Measurements from ENCODE around the gene C14orf93. TPM values are rescaled to one million over a fixed set of nuclear protein-coding genes. Genes with fewer than 3 reads are reported as not detected.

The C14orf93 gene
- polyA plus RNA-seq = 1 to 10 TPM; 4.7 to 6.1 TPM

- Histone ChIP-seq H3K27me3 (ENCODE audit: control insufficient read depth in 1 of 2, insufficient read depth in 2 of 2, low read length in 2 of 2) (no peaks in the 10 kb centered on the region), H3K4me3 (ENCODE audit: low read depth in 1 of 2, low read length in 2 of 2) (peak within 1 kb of the TSS; percentile 61 to 62), H3K4me1 (ENCODE audit: control insufficient read depth in 2 of 2, insufficient read depth in 2 of 2, low read length in 1 of 2) (no peaks in the 10 kb centered on the region), H3K36me3 (ENCODE audit: control insufficient read depth in 2 of 2, insufficient read depth in 2 of 2, low read length in 1 of 2) (no peaks in the 10 kb centered on the region), H3K27ac (ENCODE audit: low read depth in 2 of 2, low read length in 1 of 2) (peak within 1 kb of the TSS; percentile 87 to 94), H3K9me3 (ENCODE audit: control insufficient read depth in 2 of 2, insufficient read depth in 1 of 2, low read depth in 1 of 2, low read length in 1 of 2) (no peaks in the 10 kb centered on the region)
- WGBS, 2 donors = 1 to 2% methylated on average over 39 to 40 of the region's 40 CpGs
Observed at GRCh38 chr14:23009939-23010726, at the start of gene C14orf93. C14orf93 (minus strand) TSS chr14:23010143; CDS start chr14:22999023, 11,120 bp downstream.

GRCh38 chr14:23058654-23059504 is 48.9 kb upstream of the C14orf93 start:
- 86 to 90% methylated on average over 26 to 32 of the region's 32 CpGs for WGBS, 2 donors
- Histone ChIP-seq H3K27me3 (ENCODE audit: control insufficient read depth in 1 of 2, insufficient read depth in 2 of 2, low read length in 2 of 2) (no peaks in the 10 kb centered on the region), H3K4me3 (ENCODE audit: low read depth in 1 of 2, low read length in 2 of 2) (no peak overlapping the region), H3K36me3 (ENCODE audit: control insufficient read depth in 2 of 2, insufficient read depth in 2 of 2, low read length in 1 of 2) (peaks cover 12 to 42% of the 10 kb centered on the region in 2 donors), H3K9me3 (ENCODE audit: control insufficient read depth in 2 of 2, insufficient read depth in 1 of 2, low read depth in 1 of 2, low read length in 1 of 2) (no peaks in the 10 kb centered on the region), H3K27ac (ENCODE audit: low read depth in 2 of 2, low read length in 1 of 2) (no peak overlapping the region), H3K4me1 (ENCODE audit: control insufficient read depth in 2 of 2, insufficient read depth in 2 of 2, low read length in 1 of 2) (peaks cover 0 to 13% of the 10 kb centered on the region in 2 donors)

- Histone ChIP-seq H3K4me1 (ENCODE audit: control insufficient read depth in 2 of 2, insufficient read depth in 2 of 2, low read length in 1 of 2) (peaks cover 0 to 13% of the 10 kb centered on the region in 2 donors), H3K36me3 (ENCODE audit: control insufficient read depth in 2 of 2, insufficient read depth in 2 of 2, low read length in 1 of 2) (peaks cover 6 to 35% of the 10 kb centered on the region in 2 donors), H3K9me3 (ENCODE audit: control insufficient read depth in 2 of 2, insufficient read depth in 1 of 2, low read depth in 1 of 2, low read length in 1 of 2) (no peaks in the 10 kb centered on the region), H3K4me3 (ENCODE audit: low read depth in 1 of 2, low read length in 2 of 2) (peak overlapping the region; percentile 63 to 78), H3K27me3 (ENCODE audit: control insufficient read depth in 1 of 2, insufficient read depth in 2 of 2, low read length in 2 of 2) (no peaks in the 10 kb centered on the region), H3K27ac (ENCODE audit: low read depth in 2 of 2, low read length in 1 of 2) (peak overlapping the region; percentile 67 to 81)
- WGBS, 2 donors = 1% methylated on average over 50 to 51 of the region's 51 CpGs
Observed at GRCh38 chr14:23057757-23058653, 48.1 kb upstream of the C14orf93 start.

- H3K9me3 ChIP-seq (ENCODE audit: control insufficient read depth in 2 of 2, insufficient read depth in 1 of 2, low read depth in 1 of 2, low read length in 1 of 2) = no peaks in the 10 kb centered on the region
- peak within 1 kb of the TSS; percentile 67 to 81 for H3K27ac ChIP-seq (ENCODE audit: low read depth in 2 of 2, low read length in 1 of 2)
- 2 to 3% methylated on average over 51 to 73 of the region's 73 CpGs for WGBS, 2 donors
- H3K4me1 ChIP-seq (ENCODE audit: control insufficient read depth in 2 of 2, insufficient read depth in 2 of 2, low read length in 1 of 2) = peaks cover 0 to 12% of the 10 kb centered on the region in 2 donors
- no peaks in the 10 kb centered on the region for H3K27me3 ChIP-seq (ENCODE audit: control insufficient read depth in 1 of 2, insufficient read depth in 2 of 2, low read length in 2 of 2)
- H3K36me3 ChIP-seq (ENCODE audit: control insufficient read depth in 2 of 2, insufficient read depth in 2 of 2, low read length in 1 of 2) = peaks cover 6 to 27% of the 10 kb centered on the region in 2 donors
- peak within 1 kb of the TSS; percentile 63 to 78 for H3K4me3 ChIP-seq (ENCODE audit: low read depth in 1 of 2, low read length in 2 of 2)
Observed at GRCh38 chr14:23056956-23057756, 47.2 kb upstream of the C14orf93 start, which contains the start of gene CDH24. CDH24 (minus strand) TSS chr14:23057520; CDS start chr14:23055733, 1,787 bp downstream.

- Histone ChIP-seq H3K27me3 (ENCODE audit: control insufficient read depth in 1 of 2, insufficient read depth in 2 of 2, low read length in 2 of 2) (no peaks in the 10 kb centered on the region), H3K27ac (ENCODE audit: low read depth in 2 of 2, low read length in 1 of 2) (no peak overlapping the region), H3K9me3 (ENCODE audit: control insufficient read depth in 2 of 2, insufficient read depth in 1 of 2, low read depth in 1 of 2, low read length in 1 of 2) (no peaks in the 10 kb centered on the region), H3K36me3 (ENCODE audit: control insufficient read depth in 2 of 2, insufficient read depth in 2 of 2, low read length in 1 of 2) (peaks cover 4 to 24% of the 10 kb centered on the region in 2 donors), H3K4me1 (ENCODE audit: control insufficient read depth in 2 of 2, insufficient read depth in 2 of 2, low read length in 1 of 2) (peaks cover 0 to 10% of the 10 kb centered on the region in 2 donors), H3K4me3 (ENCODE audit: low read depth in 1 of 2, low read length in 2 of 2) (peak overlapping the region; percentile 63 to 78)
- 7 to 8% methylated on average over 16 to 17 of the region's 17 CpGs for whole genome bisulfite sequencing, 2 donors
Observed at GRCh38 chr14:23056145-23056955, 46.4 kb upstream of the C14orf93 start.

- H3K27ac ChIP-seq (ENCODE audit: low read depth in 2 of 2, low read length in 1 of 2) = no peak overlapping the region
- H3K27me3 ChIP-seq (ENCODE audit: control insufficient read depth in 1 of 2, insufficient read depth in 2 of 2, low read length in 2 of 2) = no peaks in the 10 kb centered on the region
- 70 to 78% methylated on average over 6 of the region's 6 CpGs for WGBS, 2 donors
- peaks cover 0 to 10% of the 10 kb centered on the region in 2 donors for H3K4me1 ChIP-seq (ENCODE audit: control insufficient read depth in 2 of 2, insufficient read depth in 2 of 2, low read length in 1 of 2)
- H3K4me3 ChIP-seq (ENCODE audit: low read depth in 1 of 2, low read length in 2 of 2) = no peak overlapping the region
- H3K9me3 ChIP-seq (ENCODE audit: control insufficient read depth in 2 of 2, insufficient read depth in 1 of 2, low read depth in 1 of 2, low read length in 1 of 2) = no peaks in the 10 kb centered on the region
- H3K36me3 ChIP-seq (ENCODE audit: control insufficient read depth in 2 of 2, insufficient read depth in 2 of 2, low read length in 1 of 2) = peaks cover under 1 to 17% of the 10 kb centered on the region in 2 donors
Observed at GRCh38 chr14:23055621-23056144, 45.7 kb upstream of the C14orf93 start.

- Histone ChIP-seq H3K27me3 (ENCODE audit: control insufficient read depth in 1 of 2, insufficient read depth in 2 of 2, low read length in 2 of 2) (no peaks in the 10 kb centered on the region), H3K27ac (ENCODE audit: low read depth in 2 of 2, low read length in 1 of 2) (no peak overlapping the region), H3K36me3 (ENCODE audit: control insufficient read depth in 2 of 2, insufficient read depth in 2 of 2, low read length in 1 of 2) (peaks cover 0 to 13% of the 10 kb centered on the region in 2 donors), H3K9me3 (ENCODE audit: control insufficient read depth in 2 of 2, insufficient read depth in 1 of 2, low read depth in 1 of 2, low read length in 1 of 2) (no peaks in the 10 kb centered on the region), H3K4me3 (ENCODE audit: low read depth in 1 of 2, low read length in 2 of 2) (no peak overlapping the region), H3K4me1 (ENCODE audit: control insufficient read depth in 2 of 2, insufficient read depth in 2 of 2, low read length in 1 of 2) (peaks cover 0 to 10% of the 10 kb centered on the region in 2 donors)
- WGBS, 2 donors = 95 to 96% methylated on average over 12 of the region's 12 CpGs
Observed at GRCh38 chr14:23055147-23055550, 45.2 kb upstream of the C14orf93 start.

All from esophagus (tissue), 2 donors.